ENCODE results near the gene RAPH1.
A peak's percentile ranks its signal among the peaks of the same experiment; 100 is the strongest.
"Not testable (repeated sequence)": the region's sequence is repeated elsewhere in the genome, so short reads cannot be mapped to it uniquely, and the experiment has no call there.

The RAPH1 gene

DNA sequence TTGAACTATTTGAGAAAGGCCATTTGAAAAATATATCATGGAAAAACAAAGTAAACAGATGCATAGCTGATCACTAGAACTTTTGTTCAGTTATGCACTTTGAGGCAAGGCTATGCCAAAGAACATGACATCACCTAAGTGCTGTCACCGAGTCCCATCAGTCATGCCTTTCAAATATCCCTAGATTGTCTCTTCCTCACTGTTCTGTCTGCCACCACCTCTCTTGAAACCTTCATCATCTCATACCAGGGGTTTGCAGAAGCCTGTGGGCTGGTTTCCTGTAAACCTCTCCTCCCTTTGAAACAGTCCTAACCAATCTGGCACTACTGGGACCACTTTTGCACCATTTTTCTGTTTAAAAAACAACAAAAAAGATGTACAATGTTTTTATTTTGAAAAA, 12.3 kb upstream of the RAPH1 start:
- no peak for DNase-seq

DNA sequence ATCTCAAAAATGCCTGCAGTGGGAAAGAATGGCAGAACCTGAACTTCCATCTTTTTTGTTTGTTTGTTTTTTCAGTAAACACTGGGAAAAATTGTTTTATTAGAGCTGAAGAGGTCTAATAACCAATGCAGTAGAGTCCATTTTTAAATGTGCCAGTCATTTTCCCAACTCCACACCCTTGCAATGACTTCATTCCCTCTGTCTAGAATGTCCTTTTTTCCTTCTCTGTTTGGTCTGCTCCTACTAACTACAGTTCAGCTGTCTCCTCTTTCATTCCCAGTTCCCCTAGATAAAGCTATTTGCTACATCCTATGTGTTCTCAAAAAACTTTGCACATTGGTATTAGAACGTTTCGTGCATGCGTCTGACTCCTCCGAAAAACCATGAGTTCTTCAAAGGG, 9.3 kb upstream of the RAPH1 start:
- no peak for DNase-seq

DNA sequence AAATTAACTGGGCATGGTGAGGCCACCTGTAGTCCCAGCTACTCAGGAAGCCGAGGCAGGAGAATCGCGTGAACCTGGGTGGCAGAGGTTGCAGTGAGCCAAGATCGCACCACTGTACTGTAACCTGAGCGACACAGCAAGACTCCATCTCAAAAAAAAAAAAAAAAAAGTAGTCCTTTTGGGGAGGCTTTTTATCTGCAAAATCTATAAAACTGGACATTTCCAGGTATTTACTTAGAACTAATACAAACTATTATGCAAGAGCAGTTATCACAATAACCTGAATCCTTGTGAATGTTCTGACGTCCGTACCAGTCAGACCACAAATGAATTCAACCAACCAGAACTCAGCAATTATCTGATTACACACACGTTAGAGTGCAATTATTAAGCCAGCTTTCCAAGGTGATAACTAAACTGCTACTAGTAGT, 8.8 kb upstream of the RAPH1 start:
- DNase-seq: no peak

DNA sequence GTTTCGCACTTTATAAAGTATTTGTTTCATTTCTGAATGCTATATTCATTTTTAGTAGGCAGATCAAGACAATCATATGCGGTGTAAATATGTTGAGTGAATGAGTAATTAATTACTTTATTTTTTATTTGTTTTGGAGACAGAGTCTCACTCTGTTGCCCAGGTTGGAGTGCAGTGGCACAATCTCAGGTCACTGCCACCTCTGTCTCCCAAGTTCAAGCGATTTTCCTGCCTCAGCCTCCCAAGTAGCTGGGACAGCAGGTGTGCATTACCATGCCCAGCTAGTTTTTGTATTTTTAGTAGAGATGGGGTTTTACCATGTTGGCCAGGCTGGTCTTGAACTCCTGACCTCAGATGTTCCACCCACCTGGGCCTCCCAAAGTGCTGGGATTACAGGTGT, 5.5 kb upstream of the RAPH1 start:
- not testable (repeated sequence) for DNase-seq

DNA sequence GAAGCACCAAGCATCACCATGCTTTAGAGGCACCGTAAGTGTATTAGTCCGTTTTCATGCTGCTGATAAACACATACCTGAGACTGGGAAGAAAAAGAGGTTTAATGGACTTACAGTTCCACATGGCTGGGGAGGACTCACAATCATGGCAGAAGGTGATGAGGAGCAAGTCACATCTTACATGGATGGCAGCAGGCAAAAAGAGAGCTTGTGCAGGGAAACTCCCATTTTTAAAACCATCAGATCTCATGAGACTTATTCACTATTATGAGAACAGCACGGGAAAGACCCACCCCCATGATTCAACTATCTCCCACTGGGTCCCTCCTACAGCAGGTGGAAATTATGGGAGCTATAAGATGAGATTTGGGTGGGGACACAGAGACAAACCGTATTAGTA, 3.1 kb upstream of the RAPH1 start:
- not testable (repeated sequence) for DNase-seq

DNA sequence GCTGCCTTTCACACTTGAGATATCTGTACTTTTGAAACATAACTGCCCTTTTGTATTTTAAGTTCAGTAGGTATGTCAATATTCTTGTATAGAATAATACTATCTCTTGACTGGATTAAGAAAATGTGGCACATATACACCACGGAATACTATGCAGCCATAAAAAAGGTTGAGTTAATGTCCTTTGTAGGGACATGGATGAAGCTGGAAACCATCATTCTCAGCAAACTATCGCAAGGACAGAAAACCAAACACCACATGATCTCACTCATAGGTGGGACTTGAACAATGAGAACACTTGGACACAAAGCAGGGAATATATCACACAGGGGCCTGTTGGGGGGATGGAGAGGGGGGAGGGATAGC, 1.5 kb upstream of the RAPH1 start:
- not testable (repeated sequence) for DNase-seq

DNA sequence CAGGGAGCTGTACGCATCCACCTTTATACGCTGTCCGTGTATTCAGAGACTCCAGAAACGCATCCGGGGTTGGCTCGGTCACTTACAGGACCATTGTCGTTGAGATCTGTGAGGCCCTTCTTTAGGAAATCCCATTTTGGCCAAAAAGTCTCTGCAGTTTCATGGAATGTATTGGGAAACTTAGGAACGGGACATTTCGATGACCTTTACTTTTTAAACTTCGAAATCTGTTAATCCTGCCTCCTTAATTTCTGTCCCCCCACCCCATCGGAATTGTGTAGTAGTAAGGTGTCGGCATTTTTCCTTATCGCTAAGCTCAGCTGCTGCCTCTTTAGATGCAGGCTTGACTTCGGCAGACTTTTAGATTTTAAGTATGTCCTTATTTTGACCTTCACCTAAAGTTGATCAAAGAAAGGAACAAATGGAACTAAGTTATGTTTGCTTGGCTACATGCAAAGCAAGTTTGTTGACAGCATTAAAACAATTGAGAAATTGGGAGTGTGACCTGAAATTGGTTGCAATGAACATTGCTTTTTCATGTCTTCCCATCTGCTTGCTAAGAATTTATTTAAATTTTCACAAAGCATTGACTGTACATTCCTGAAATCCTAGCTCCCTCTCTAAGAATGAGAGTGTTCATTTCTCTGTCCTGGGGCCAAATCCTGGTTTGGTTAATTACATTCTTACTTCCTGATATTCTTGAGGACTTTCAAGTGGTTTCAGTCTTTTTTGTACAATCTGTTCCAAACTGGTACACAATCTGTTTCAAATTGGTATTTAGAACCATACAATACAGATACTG, 884 bp upstream of the RAPH1 start:
- no peak for DNase-seq

DNA sequence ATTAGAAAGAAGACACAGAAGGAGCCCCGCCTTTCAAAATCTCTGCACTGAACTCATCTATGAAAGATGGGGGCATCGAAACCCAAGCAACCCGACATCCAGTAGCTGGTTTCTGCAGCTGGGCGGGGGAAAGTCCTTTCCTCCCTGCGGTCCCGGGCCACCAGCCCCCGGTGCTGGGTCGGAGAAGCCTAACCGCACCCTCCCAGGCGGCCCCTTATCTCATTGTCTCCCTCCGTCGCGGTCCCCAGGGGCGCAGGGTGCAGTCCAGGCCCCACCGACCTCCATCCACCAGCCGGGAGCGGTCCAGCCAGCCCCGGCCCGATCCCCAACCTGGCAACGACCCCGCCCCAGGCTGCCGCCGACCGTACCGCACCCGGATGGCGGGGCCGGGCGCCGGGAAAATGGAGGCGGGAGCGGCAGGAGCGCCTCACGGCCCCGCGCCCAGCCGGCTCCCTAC, 452 bp downstream of the RAPH1 start:
- no peak for DNase-seq

DNA sequence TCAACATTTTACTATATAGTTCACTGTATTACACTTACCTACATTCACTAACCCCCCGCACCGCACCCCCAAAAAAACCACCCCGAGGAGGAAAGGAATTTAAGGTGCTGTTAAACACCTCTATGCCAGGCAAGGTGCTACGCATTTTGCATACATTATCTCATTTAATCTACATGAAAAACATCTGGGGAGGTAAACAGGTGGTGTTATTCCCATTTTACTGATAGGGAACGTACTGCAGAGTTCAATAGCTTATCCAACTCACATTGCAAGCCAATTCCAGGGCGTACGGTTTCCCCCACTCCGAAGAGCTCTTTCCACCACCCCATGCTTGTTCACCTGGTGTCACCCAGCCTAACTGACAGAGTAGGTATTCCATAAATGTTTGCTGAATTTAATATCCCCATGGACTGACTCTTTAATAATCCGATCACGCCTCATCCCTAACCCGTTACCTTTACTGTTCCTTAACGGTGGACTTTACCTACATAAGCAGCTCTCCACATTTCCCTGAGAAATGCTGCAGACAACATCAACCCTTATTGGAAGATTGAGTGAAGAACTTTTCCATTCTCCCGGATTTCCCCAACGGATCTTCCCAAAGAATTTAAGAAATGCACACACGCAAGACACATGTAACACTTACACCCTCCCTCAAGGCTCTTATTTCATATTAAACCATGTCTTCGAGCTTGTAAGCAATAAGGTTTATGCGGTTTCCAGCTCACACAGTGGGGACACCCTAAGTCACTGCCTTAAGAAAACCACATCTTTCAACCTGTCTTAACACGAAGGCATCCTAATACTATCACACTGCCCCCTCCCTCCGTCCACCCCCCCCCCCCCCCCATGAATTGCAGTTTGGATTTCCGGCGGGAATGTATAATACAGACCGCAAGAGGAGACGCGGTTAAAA, 1.2 kb downstream of the RAPH1 start:
- no peak for DNase-seq

DNA sequence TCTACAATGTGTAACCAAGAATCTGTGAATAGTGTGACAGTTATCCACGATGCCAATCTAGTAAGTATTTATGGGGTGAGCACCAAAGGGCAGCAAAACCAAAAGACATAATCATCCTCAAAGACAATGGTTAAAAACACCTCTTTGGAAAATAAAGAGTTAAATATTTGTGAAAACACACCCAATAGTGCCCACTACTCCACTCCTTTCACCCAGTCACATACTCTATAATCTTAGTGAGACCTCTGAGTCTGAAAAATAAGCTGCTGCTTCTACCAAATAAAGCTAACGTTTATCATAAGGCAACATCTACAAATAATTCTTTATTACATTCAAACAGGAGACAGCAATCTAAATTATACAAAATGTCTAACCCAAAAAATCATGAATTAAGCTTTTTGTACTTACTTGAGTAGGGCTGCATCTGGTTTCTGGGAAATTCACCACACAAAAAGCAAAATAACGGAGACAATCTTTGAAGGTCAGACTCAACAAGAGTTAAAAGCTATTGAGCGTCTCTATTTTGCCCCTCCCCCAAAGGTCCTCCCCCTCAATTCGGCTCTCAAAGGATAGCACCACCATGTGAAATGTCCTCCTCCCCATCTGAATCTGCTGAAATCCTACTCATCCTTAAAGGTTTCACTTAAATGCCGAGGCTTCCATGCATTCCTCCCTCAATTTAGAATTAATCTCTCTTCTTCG, 2.0 kb downstream of the RAPH1 start:
- no peak for DNase-seq

DNA sequence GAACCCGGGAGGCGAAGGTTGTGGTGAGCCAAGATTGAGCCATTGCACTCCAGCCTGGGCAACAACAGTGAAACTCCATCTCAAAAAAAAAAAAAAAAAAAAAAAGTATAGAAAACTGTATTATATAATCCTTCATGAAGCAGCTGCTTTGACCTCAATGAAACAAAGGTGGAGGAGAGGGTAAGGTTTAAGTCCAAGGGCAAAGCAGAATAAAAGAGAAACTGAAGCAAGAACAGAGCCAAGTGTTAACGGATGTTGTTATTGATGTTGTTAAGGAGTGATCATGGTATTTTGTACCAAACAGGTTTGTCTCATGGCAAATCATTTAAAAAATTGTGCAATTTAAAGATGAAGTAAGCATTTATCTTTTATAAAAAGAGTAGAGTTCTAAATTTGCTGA, 7.4 kb downstream of the RAPH1 start:
- DNase-seq: no peak

DNA sequence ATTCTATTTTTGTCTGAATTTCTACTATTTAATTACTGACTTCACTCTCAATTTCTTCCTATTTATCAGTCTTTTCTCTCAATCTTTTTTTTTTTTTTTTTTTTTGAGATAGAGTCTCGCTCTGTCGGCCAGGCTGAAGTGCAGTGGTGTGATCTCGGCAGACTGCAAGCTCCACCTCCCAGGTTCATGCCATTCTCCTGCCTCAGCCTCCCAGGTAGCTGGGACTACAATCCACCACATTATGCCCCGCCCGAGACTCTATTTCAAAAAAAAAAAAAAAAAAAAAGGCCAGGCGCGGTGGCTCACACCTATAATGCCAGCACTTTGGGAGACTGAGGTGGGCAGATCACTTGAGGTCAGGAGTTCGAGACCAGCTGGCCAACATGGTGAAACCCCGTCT, 21.8 kb downstream of the RAPH1 start:
- DNase-seq: not testable (repeated sequence)

DNA sequence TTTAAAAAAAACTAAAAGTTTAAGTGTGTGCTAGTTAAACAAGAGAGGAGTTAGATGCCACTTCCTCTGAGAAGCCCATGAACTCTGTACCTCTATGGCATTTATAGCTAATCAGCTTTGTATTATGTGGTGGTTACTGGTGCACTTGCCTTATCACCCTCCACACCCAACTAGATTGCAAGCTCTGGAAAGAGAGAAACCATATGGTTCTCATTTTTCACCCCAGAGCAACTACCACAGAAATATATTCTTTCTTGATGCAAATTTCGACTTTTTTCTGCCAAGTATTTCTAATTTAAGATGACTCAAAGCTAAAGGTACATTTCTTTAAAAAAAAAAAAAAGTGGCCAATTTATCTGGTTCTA, 24.2 kb downstream of the RAPH1 start:
- no peak for DNase-seq

DNA sequence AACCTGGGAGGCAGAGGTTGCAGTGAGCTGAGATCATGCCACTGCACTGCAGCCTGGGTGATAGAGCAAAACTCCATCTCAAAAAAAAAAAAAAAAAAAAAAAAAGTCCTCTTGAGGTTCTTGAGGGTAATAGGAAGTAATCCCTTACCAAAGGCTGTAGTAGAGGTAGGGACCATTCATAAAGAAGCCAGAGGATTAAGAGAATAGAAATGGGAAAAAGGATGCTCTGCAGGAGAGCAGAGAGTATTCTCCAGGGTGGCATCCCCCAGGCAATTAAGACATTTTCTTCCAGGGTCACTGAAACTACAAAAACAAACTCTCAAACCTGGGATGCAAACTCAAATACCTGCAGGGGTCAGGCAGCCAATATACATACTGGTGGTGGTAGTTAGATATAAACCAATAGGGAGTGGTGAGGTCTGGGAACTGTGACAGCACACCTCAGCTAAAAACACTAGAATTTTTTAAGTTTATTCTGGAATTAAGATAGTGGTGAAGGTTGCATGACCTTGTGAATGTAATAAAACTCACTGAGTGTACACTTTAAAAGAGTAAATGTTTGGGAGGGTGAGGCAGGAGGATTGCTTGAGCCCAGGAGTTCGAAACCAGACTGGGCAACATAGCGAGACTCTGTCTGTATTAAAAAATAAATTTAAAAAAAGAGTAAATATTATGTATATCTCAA, 24.7 kb downstream of the RAPH1 start:
- DNase-seq: no peak

DNA sequence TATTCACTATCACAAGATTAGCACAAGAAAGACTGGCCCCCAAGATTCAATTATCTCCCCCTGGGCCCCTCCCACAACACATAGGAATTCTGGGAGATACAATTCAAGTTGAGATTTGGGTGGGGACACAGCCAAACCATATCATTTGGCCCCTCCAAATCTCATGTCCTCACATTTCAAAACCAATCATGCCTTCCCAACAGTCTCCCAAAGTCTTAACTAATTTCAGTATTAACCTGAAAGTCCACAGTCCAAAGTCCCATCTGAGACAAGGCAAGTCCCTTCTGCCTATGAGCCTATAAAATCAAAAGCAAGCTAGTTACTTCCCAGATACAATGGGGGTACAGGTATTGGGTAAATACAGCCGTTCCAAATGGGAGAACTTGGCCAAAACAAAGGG, 31.6 kb downstream of the RAPH1 start:
- DNase-seq: not testable (repeated sequence)

DNA sequence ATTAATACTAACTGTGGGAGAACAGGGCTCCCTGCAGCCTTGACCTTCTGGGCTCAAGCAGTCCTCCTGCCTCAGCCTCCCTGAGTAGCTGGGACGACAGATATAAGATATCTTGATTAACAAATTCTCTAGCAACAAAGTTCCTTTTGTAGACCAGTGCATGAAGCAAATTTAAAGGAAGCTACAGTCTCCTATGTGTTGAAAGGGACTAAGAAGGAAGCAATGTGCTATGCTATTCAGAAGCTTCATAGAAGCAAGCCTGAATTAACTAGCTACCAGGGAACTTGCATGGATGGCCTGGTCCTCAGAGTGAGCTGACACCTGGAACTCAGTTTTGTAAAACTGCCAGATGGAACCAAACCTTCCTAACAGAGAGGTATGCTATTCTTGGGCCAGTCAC, 33.2 kb downstream of the RAPH1 start:
- DNase-seq: no peak

DNA sequence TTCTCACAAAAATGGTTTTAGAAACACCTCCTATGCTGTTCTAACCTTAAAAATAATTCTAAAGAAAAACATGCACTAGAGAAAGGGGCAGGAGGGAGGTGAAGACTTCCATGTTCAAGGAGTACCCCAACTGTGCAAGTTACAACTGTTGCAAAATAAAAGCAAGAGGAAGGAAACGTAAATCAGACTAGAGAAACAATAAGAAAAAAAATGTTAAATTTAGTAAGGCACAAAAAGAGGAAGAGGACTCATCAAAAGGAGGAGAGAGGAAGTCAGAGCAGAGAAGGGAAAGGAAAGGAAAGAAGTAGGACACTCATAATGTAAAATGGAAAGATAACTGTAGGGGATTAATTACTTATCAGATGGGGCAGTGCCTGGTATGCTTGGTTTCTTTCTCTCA, 34.1 kb downstream of the RAPH1 start:
- DNase-seq: peak; percentile 41 to 54

DNA sequence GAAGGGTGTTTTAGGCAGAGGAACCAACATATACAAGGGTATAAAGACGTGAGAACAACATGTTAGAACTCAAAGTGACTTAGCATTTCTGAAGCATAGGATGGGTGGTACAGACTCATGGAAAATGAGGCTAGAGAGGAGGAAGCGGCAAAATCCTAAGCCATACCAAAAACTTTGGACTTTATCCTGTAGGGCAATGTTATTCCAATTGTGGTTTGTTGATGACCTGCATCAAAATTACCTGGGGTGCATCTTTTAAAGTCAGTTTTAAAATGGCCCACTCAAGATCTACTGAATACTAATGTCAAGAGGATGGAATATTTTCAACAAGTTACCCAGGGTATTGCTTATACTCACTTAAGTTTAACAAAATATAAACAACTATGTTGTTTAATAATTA, 34.8 kb downstream of the RAPH1 start:
- no peak for DNase-seq

DNA sequence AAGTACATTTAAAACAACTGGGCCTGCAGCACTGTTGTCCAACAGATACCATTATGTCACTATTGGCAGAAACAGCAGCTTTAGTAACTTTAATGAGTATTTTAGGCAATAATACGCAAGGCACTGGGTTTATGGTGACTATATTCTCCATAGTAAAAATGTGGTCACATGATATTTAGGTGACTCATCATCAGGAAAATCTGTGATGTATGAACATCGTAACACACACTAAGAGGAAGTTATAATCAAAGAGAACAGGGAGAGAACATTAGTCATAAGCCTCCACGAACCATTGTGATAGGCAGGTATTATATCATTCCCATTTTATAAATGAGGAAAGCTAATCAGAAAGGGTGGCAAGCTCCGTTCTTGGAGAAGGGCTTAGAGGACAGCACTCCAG, 36.9 kb downstream of the RAPH1 start:
- peak; percentile 22 to 41 for DNase-seq

DNA sequence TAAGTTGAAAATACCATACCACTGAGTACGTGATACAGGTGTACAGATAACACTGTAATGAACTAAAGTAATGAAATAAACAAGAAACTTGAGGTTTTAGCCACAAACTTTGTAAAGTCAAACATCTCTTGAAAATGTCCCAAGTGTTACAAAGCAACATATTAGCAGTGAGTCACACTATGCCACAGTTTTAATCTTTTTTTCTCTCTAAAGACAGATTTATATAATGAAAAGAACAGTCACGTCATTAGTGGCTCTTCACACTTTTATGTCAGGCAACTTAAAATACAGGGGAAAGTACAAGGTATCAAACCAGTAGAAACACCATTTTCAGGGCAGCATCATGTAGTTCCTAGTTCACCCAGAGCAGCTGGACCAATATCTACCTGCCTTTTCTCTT, 42.1 kb downstream of the RAPH1 start:
- no peak for DNase-seq

DNA sequence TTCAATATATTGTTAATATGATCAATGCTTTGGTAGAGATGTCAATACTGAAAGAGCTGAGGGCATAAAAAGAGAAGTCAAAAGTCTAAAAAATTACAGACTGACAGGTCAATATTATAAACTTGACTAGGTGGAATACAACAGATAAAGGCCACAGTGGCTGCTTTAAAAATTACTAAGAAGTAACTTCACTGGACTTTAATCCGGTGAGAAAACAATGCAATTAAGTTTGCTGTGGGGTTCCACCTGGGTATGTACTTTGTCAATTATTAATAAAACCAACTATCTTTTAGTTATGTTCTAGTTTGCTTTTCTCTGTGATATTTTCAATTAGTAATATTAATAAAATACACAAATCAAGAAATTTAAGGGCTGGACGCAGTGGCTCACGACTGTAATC, 44.7 kb downstream of the RAPH1 start:
- no peak for DNase-seq

DNA sequence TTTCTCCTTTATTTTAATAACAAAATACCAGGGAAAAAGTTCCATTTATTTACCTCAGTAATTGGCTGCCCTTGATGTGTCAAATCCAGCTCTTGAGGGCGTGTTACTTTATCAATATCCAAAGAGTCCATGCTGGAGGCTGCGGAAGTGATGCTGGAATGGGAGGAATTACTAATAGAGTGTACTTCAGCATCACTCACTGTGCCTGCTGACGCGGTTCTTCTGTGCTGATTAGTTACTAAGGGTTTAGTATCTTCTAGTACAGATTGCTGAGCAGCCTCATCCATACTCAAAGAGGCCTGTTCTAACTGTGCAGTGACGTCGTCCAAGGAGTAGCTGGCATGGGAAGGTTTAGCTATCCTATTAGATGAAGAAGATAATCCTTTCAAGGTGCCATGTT, 45.6 kb downstream of the RAPH1 start:
- DNase-seq: no peak

Measured in Kasumi-1 (cell line).